ENCODE data around the gene GORASP1.

GORASP1 gene

GRCh38 chr3:39139442-39139841, 32.0 kb upstream of the GORASP1 start:
- H3K36me3 ChIP-seq (ENCODE audit: control insufficient read depth in 1 of 2, insufficient read depth in 2 of 2, low read length in 2 of 2) = peaks cover 45 to 46% of the 10 kb centered on the region in 2 donors
- no peaks in the 10 kb centered on the region for H3K9me3 ChIP-seq (ENCODE audit: control insufficient read depth in 1 of 2, low read length in 2 of 2)
- H3K27me3 ChIP-seq (ENCODE audit: low read depth, low read length) = no peaks in the 10 kb centered on the region
- no peak overlapping the region for H3K27ac ChIP-seq (ENCODE audit: low read length)
- H3K4me3 ChIP-seq (ENCODE audit: low read depth in 1 of 2, low read length in 2 of 2) = no peak overlapping the region
- peaks cover 24 to 33% of the 10 kb centered on the region in 2 donors for H3K4me1 ChIP-seq (ENCODE audit: control insufficient read depth in 1 of 2, insufficient read depth in 2 of 2, low read length in 2 of 2)

GRCh38 chr3:39138804-39139415, 31.5 kb upstream of the GORASP1 start:
- no peaks in the 10 kb centered on the region for H3K9me3 ChIP-seq (ENCODE audit: control insufficient read depth in 1 of 2, low read length in 2 of 2)
- H3K4me3 ChIP-seq (ENCODE audit: low read depth in 1 of 2, low read length in 2 of 2) = no peak overlapping the region
- peaks cover 40 to 41% of the 10 kb centered on the region in 2 donors for H3K36me3 ChIP-seq (ENCODE audit: control insufficient read depth in 1 of 2, insufficient read depth in 2 of 2, low read length in 2 of 2)
- no peaks in the 10 kb centered on the region for H3K27me3 ChIP-seq (ENCODE audit: low read depth, low read length)
- H3K4me1 ChIP-seq (ENCODE audit: control insufficient read depth in 1 of 2, insufficient read depth in 2 of 2, low read length in 2 of 2) = peaks cover 24 to 33% of the 10 kb centered on the region in 2 donors
- H3K27ac ChIP-seq (ENCODE audit: low read length) = no peak overlapping the region

GRCh38 chr3:39137991-39138803, 30.8 kb upstream of the GORASP1 start:
- H3K27me3 ChIP-seq (ENCODE audit: low read depth, low read length) = no peaks in the 10 kb centered on the region
- no peaks in the 10 kb centered on the region for H3K9me3 ChIP-seq (ENCODE audit: control insufficient read depth in 1 of 2, low read length in 2 of 2)
- peaks cover 33% of the 10 kb centered on the region in 2 donors for H3K36me3 ChIP-seq (ENCODE audit: control insufficient read depth in 1 of 2, insufficient read depth in 2 of 2, low read length in 2 of 2)
- H3K4me3 ChIP-seq (ENCODE audit: low read depth in 1 of 2, low read length in 2 of 2) = no peak overlapping the region
- peaks cover 24 to 33% of the 10 kb centered on the region in 2 donors for H3K4me1 ChIP-seq (ENCODE audit: control insufficient read depth in 1 of 2, insufficient read depth in 2 of 2, low read length in 2 of 2)
- no peak overlapping the region for H3K27ac ChIP-seq (ENCODE audit: low read length)

- peaks cover 26 to 29% of the 10 kb centered on the region in 2 donors for H3K36me3 ChIP-seq (ENCODE audit: control insufficient read depth in 1 of 2, insufficient read depth in 2 of 2, low read length in 2 of 2)
- H3K27ac ChIP-seq (ENCODE audit: low read length) = no peak overlapping the region
- H3K27me3 ChIP-seq (ENCODE audit: low read depth, low read length) = no peaks in the 10 kb centered on the region
- H3K4me1 ChIP-seq (ENCODE audit: control insufficient read depth in 1 of 2, insufficient read depth in 2 of 2, low read length in 2 of 2) = peaks cover 18 to 26% of the 10 kb centered on the region in 2 donors
- no peaks in the 10 kb centered on the region for H3K9me3 ChIP-seq (ENCODE audit: control insufficient read depth in 1 of 2, low read length in 2 of 2)
- H3K4me3 ChIP-seq (ENCODE audit: low read depth in 1 of 2, low read length in 2 of 2) = no peak overlapping the region
These were observed 30.1 kb upstream of the GORASP1 start for GRCh38 chr3:39137435-39137936.

- H3K4me3 ChIP-seq (ENCODE audit: low read depth in 1 of 2, low read length in 2 of 2) = no peak overlapping the region
- no peak overlapping the region for H3K27ac ChIP-seq (ENCODE audit: low read length)
- H3K36me3 ChIP-seq (ENCODE audit: control insufficient read depth in 1 of 2, insufficient read depth in 2 of 2, low read length in 2 of 2) = peaks cover 19 to 23% of the 10 kb centered on the region in 2 donors
- peaks cover 11 to 19% of the 10 kb centered on the region in 2 donors for H3K4me1 ChIP-seq (ENCODE audit: control insufficient read depth in 1 of 2, insufficient read depth in 2 of 2, low read length in 2 of 2)
- no peaks in the 10 kb centered on the region for H3K9me3 ChIP-seq (ENCODE audit: control insufficient read depth in 1 of 2, low read length in 2 of 2)
- H3K27me3 ChIP-seq (ENCODE audit: low read depth, low read length) = no peaks in the 10 kb centered on the region
These were observed 29.4 kb upstream of the GORASP1 start for GRCh38 chr3:39136533-39137434.

- H3K27me3 ChIP-seq (ENCODE audit: low read depth, low read length) = no peaks in the 10 kb centered on the region
- H3K4me3 ChIP-seq (ENCODE audit: low read depth in 1 of 2, low read length in 2 of 2) = no peak overlapping the region
- no peak overlapping the region for H3K27ac ChIP-seq (ENCODE audit: low read length)
- peaks cover 3 to 10% of the 10 kb centered on the region in 2 donors for H3K4me1 ChIP-seq (ENCODE audit: control insufficient read depth in 1 of 2, insufficient read depth in 2 of 2, low read length in 2 of 2)
- no peaks in the 10 kb centered on the region for H3K9me3 ChIP-seq (ENCODE audit: control insufficient read depth in 1 of 2, low read length in 2 of 2)
- peaks cover 5 to 14% of the 10 kb centered on the region in 2 donors for H3K36me3 ChIP-seq (ENCODE audit: control insufficient read depth in 1 of 2, insufficient read depth in 2 of 2, low read length in 2 of 2)
These were observed 27.9 kb upstream of the GORASP1 start for GRCh38 chr3:39135170-39135805.

GRCh38 chr3:39134305-39134704, 26.9 kb upstream of the GORASP1 start:
- Histone ChIP-seq H3K4me1 (ENCODE audit: control insufficient read depth in 1 of 2, insufficient read depth in 2 of 2, low read length in 2 of 2) (peaks cover 0 to 6% of the 10 kb centered on the region in 2 donors), H3K27ac (ENCODE audit: low read length) (no peak overlapping the region), H3K36me3 (ENCODE audit: control insufficient read depth in 1 of 2, insufficient read depth in 2 of 2, low read length in 2 of 2) (peaks cover 5 to 14% of the 10 kb centered on the region in 2 donors)

GRCh38 chr3:39133822-39134221, 26.4 kb upstream of the GORASP1 start:
- no peak overlapping the region for H3K4me3 ChIP-seq (ENCODE audit: low read depth in 1 of 2, low read length in 2 of 2)
- no peaks in the 10 kb centered on the region for H3K27me3 ChIP-seq (ENCODE audit: low read depth, low read length)
- H3K27ac ChIP-seq (ENCODE audit: low read length) = no peak overlapping the region
- peaks cover 0 to 1% of the 10 kb centered on the region in 2 donors for H3K4me1 ChIP-seq (ENCODE audit: control insufficient read depth in 1 of 2, insufficient read depth in 2 of 2, low read length in 2 of 2)
- no peaks in the 10 kb centered on the region for H3K9me3 ChIP-seq (ENCODE audit: control insufficient read depth in 1 of 2, low read length in 2 of 2)
- H3K36me3 ChIP-seq (ENCODE audit: control insufficient read depth in 1 of 2, insufficient read depth in 2 of 2, low read length in 2 of 2) = peaks cover 5 to 17% of the 10 kb centered on the region in 2 donors

More at GRCh38 chr3:39134305-39134704, 26.9 kb upstream of the GORASP1 start:
- no peaks in the 10 kb centered on the region for H3K27me3 ChIP-seq (ENCODE audit: low read depth, low read length)
- no peak overlapping the region for H3K4me3 ChIP-seq (ENCODE audit: low read depth in 1 of 2, low read length in 2 of 2)
- no peaks in the 10 kb centered on the region for H3K9me3 ChIP-seq (ENCODE audit: control insufficient read depth in 1 of 2, low read length in 2 of 2)

GRCh38 chr3:39133093-39133490, 25.7 kb upstream of the GORASP1 start:
- Histone ChIP-seq H3K27me3 (ENCODE audit: low read depth, low read length) (no peaks in the 10 kb centered on the region), H3K4me3 (ENCODE audit: low read depth in 1 of 2, low read length in 2 of 2) (no peak overlapping the region), H3K9me3 (ENCODE audit: control insufficient read depth in 1 of 2, low read length in 2 of 2) (no peaks in the 10 kb centered on the region), H3K27ac (ENCODE audit: low read length) (no peak overlapping the region), H3K4me1 (ENCODE audit: control insufficient read depth in 1 of 2, insufficient read depth in 2 of 2, low read length in 2 of 2) (no peaks in the 10 kb centered on the region), H3K36me3 (ENCODE audit: control insufficient read depth in 1 of 2, insufficient read depth in 2 of 2, low read length in 2 of 2) (peaks cover 5 to 19% of the 10 kb centered on the region in 2 donors)

GRCh38 chr3:39132096-39133092, 25.0 kb upstream of the GORASP1 start:
- H3K27me3 ChIP-seq (ENCODE audit: low read depth, low read length) = no peaks in the 10 kb centered on the region
- H3K27ac ChIP-seq (ENCODE audit: low read length) = no peak overlapping the region
- no peaks in the 10 kb centered on the region for H3K4me1 ChIP-seq (ENCODE audit: control insufficient read depth in 1 of 2, insufficient read depth in 2 of 2, low read length in 2 of 2)
- no peak overlapping the region for H3K4me3 ChIP-seq (ENCODE audit: low read depth in 1 of 2, low read length in 2 of 2)
- H3K36me3 ChIP-seq (ENCODE audit: control insufficient read depth in 1 of 2, insufficient read depth in 2 of 2, low read length in 2 of 2) = peaks cover 0 to 14% of the 10 kb centered on the region in 2 donors
- no peaks in the 10 kb centered on the region for H3K9me3 ChIP-seq (ENCODE audit: control insufficient read depth in 1 of 2, low read length in 2 of 2)
